ENCODE data around the gene OLA1. TPM values are rescaled to one million over a fixed set of nuclear protein-coding genes. Genes with fewer than 3 reads are reported as not detected.

Gene OLA1
- polyA plus RNA-seq, 3 donors, result 24.9 to 72.3 (median 71.9) TPM

- no peak overlapping the region for H3K27ac Mint-ChIP-seq
- no peak overlapping the region for H2AFZ ChIP-seq (ENCODE audit: insufficient read depth, low read depth, low read length, poor library complexity, severe bottlenecking)
- intact Hi-C loops (cut with micrococcal nuclease), result no loop called here
- H3K36me3 ChIP-seq (replicated peaks in 1 of 2; ENCODE audit: control insufficient read depth in 1 of 2, insufficient read depth in 2 of 2, low read length in 2 of 2), result peaks cover 0 to 20% of the 10 kb centered on the region in 2 donors
- no peaks in the 10 kb centered on the region for H4K20me1 ChIP-seq (ENCODE audit: insufficient read depth, low read length)
- TF ChIP-seq, protein P1, sequence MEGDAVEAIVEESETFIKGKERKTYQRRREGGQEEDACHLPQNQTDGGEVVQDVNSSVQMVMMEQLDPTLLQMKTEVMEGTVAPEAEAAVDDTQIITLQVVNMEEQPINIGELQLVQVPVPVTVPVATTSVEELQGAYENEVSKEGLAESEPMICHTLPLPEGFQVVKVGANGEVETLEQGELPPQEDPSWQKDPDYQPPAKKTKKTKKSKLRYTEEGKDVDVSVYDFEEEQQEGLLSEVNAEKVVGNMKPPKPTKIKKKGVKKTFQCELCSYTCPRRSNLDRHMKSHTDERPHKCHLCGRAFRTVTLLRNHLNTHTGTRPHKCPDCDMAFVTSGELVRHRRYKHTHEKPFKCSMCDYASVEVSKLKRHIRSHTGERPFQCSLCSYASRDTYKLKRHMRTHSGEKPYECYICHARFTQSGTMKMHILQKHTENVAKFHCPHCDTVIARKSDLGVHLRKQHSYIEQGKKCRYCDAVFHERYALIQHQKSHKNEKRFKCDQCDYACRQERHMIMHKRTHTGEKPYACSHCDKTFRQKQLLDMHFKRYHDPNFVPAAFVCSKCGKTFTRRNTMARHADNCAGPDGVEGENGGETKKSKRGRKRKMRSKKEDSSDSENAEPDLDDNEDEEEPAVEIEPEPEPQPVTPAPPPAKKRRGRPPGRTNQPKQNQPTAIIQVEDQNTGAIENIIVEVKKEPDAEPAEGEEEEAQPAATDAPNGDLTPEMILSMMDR (IDR thresholded peaks at IDR 0.05), result no peak
- DNase-seq, result no peak
- no peak overlapping the region for H3K4me3 ChIP-seq (replicated peaks in 1 of 3; ENCODE audit: low read depth in 2 of 3, low read length in 3 of 3)
- no peak overlapping the region for H3K9ac ChIP-seq (ENCODE audit: insufficient read depth, low read length, poor library complexity, severe bottlenecking)
- peaks cover 0 to 1% (median 0%) of the 10 kb centered on the region in 3 donors for H3K27me3 Mint-ChIP-seq (ENCODE audit: low read depth in 3 of 3)
- H3K27me3 ChIP-seq (ENCODE audit: control insufficient read depth in 2 of 2, insufficient read depth in 2 of 2, low read length in 2 of 2), result no peaks in the 10 kb centered on the region
- peaks cover 0 to 6% of the 10 kb centered on the region in 2 donors for H3K9me3 ChIP-seq (replicated peaks in 1 of 2; ENCODE audit: control insufficient read depth in 1 of 2, insufficient read depth in 1 of 2, low read length in 2 of 2)
- H3K4me1 ChIP-seq (ENCODE audit: control insufficient read depth in 1 of 2, insufficient read depth in 2 of 2, low read length in 2 of 2), result no peaks in the 10 kb centered on the region
- WGBS (ENCODE audit: insufficient coverage), result no CpG with 5 or more reads among the region's 1 CpG
- peaks cover 0 to 5% (median 3%) of the 10 kb centered on the region in 7 donors for H3K9me3 Mint-ChIP-seq
- no peak overlapping the region for H3K27ac ChIP-seq (ENCODE audit: low read depth in 1 of 2, low read length in 2 of 2)
- no peak overlapping the region for H3K4me3 Mint-ChIP-seq
- H3K4me2 ChIP-seq (replicated peaks; ENCODE audit: extremely low read depth, low read length, poor library complexity, severe bottlenecking), result no peak overlapping the region
- H3K4me1 Mint-ChIP-seq, result peaks cover 8% of the 10 kb centered on the region
- peaks cover 9 to 21% of the 10 kb centered on the region in 2 donors for H3K36me3 Mint-ChIP-seq
- no peaks in the 10 kb centered on the region for H3K79me2 ChIP-seq (ENCODE audit: insufficient read depth, low read length)
Measured at GRCh38 chr2:174180165-174180724, 68.1 kb downstream of the OLA1 start.

DNA sequence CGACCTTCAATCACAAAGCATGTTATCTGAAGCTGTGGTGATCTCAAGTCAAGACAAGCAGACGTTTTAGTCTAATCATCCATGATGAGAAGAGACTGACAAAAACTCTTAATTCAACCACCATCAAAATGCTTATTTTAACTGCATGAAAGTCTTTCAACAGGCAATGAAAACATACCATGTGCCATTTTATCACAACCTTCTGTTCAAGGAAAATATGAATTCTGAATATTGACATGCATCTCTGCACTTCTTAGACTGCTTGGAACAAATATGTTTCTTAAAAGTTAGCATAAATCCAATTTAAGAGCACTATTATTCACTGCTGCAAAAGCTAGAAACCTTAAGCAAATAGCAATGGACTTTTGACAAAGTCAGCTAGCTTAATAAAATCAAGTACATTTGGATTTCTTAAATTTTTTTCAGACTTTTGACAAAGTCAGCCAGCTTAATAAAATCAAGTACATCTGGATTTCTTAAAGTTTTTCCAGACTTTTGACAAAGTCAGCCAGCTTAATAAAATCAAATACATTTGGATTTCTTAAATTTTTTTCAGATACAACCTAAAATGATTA, 70.9 kb downstream of the OLA1 start:
- H3K4me3 ChIP-seq (replicated peaks in 1 of 3; ENCODE audit: low read depth in 2 of 3, low read length in 3 of 3), result no peak overlapping the region
- no peaks in the 10 kb centered on the region for H3K79me2 ChIP-seq (ENCODE audit: insufficient read depth, low read length)
- peaks cover 8% of the 10 kb centered on the region for H3K4me1 Mint-ChIP-seq

More for the DNA sequence above, 70.9 kb downstream of the OLA1 start:
- H4K20me1 ChIP-seq (ENCODE audit: insufficient read depth, low read length), result no peaks in the 10 kb centered on the region
- no peak overlapping the region for H3K4me2 ChIP-seq (replicated peaks; ENCODE audit: extremely low read depth, low read length, poor library complexity, severe bottlenecking)
- peaks cover 0 to 1% (median 0%) of the 10 kb centered on the region in 3 donors for H3K27me3 Mint-ChIP-seq (ENCODE audit: low read depth in 3 of 3)
- H3K4me3 Mint-ChIP-seq, result no peak overlapping the region
- DNase-seq, result no peak
- TF ChIP-seq, protein P1 (IDR thresholded peaks at IDR 0.05), result no peak
- peaks cover 13 to 27% (median 25%) of the 10 kb centered on the region in 7 donors for H3K9me3 Mint-ChIP-seq
- no peak overlapping the region for H3K27ac ChIP-seq (ENCODE audit: low read depth in 1 of 2, low read length in 2 of 2)
- peaks cover 0 to 34% of the 10 kb centered on the region in 2 donors for H3K36me3 ChIP-seq (replicated peaks in 1 of 2; ENCODE audit: control insufficient read depth in 1 of 2, insufficient read depth in 2 of 2, low read length in 2 of 2)
- intact Hi-C loops (cut with micrococcal nuclease), result no loop called here
- H3K9ac ChIP-seq (ENCODE audit: insufficient read depth, low read length, poor library complexity, severe bottlenecking), result no peak overlapping the region
- no peaks in the 10 kb centered on the region for H3K4me1 ChIP-seq (ENCODE audit: control insufficient read depth in 1 of 2, insufficient read depth in 2 of 2, low read length in 2 of 2)
- H3K36me3 Mint-ChIP-seq, result peaks cover 24 to 31% of the 10 kb centered on the region in 2 donors
- no peak overlapping the region for H3K27ac Mint-ChIP-seq
- peaks cover 5 to 19% of the 10 kb centered on the region in 2 donors for H3K9me3 ChIP-seq (replicated peaks in 1 of 2; ENCODE audit: control insufficient read depth in 1 of 2, insufficient read depth in 1 of 2, low read length in 2 of 2)
- H2AFZ ChIP-seq (ENCODE audit: insufficient read depth, low read depth, low read length, poor library complexity, severe bottlenecking), result no peak overlapping the region
- no peaks in the 10 kb centered on the region for H3K27me3 ChIP-seq (ENCODE audit: control insufficient read depth in 2 of 2, insufficient read depth in 2 of 2, low read length in 2 of 2)
- WGBS (ENCODE audit: insufficient coverage), result 100% methylated on average over 1 of the region's 2 CpGs
